GM12878 (cell line): ENCODE results near the gene GAMT. TPM values are rescaled to one million over a fixed set of nuclear protein-coding genes. Genes with fewer than 3 reads are reported as not detected.

ENCODE experiments used
- ASH2L ChIP-seq: fragments of 300-600, 200-600 bp; sonication (generic); IDR thresholded peaks from 2 replicates; pipeline ENCODE4 v1.6.1; 2017; ENCODE audit warnings: low read depth, mild to moderate bottlenecking, borderline replicate concordance
- ATF3 ChIP-seq: IDR thresholded peaks from 2 replicates; pipeline ENCODE4 v1.6.1; 2011; ENCODE audit warnings: low read depth, mild to moderate bottlenecking, low read length, moderate library complexity, borderline replicate concordance; ENCODE audit errors: extremely low read depth
- ATF7 ChIP-seq: fragments of 450-650 bp; IDR thresholded peaks from 2 replicates; pipeline ENCODE4 v1.6.1; 2016; ENCODE audit warnings: low read depth, mild to moderate bottlenecking
- GABPA ChIP-seq: IDR thresholded peaks from 2 replicates; pipeline ENCODE4 v1.6.1; 2014; ENCODE audit warnings: antibody characterized with exemption, low read depth, mild to moderate bottlenecking, inconsistent platforms
- MLLT1 ChIP-seq: fragments of 450-650 bp; IDR thresholded peaks from 2 replicates; pipeline ENCODE4 v1.6.1; 2016; ENCODE audit warnings: mild to moderate bottlenecking
- NFYA ChIP-seq: IDR thresholded peaks from 2 replicates; pipeline ENCODE4 v1.6.1; 2011; ENCODE audit warnings: low read depth, mild to moderate bottlenecking, low read length, improper control_type of control experiment, borderline replicate concordance
- NRF1 ChIP-seq: conservative IDR thresholded peaks from 2 replicates; pipeline ENCODE4 v1.6.1; 2011; ENCODE audit warnings: mild to moderate bottlenecking, low read depth, low read length, improper control_type of control experiment
- PKNOX1 ChIP-seq: fragments of 450-650 bp; IDR thresholded peaks from 2 replicates; pipeline ENCODE4 v1.6.1; 2016; ENCODE audit warnings: mild to moderate bottlenecking
- PML ChIP-seq: IDR thresholded peaks from 2 replicates; pipeline ENCODE4 v1.6.1; 2012; ENCODE audit warnings: low read length, inconsistent platforms
- POLR2AphosphoS5 ChIP-seq: IDR thresholded peaks from 2 replicates; pipeline ENCODE4 v1.6.1; 2011; ENCODE audit warnings: mild to moderate bottlenecking, low read length, inconsistent platforms
- RAD21 ChIP-seq: IDR thresholded peaks from 2 replicates; pipeline ENCODE4 v1.6.1; 2011; ENCODE audit warnings: mild to moderate bottlenecking, low read depth, low read length, moderate library complexity; ENCODE audit not compliant: insufficient read depth
- RB1 ChIP-seq: fragments of 450-650 bp; formaldehyde crosslinking; IDR thresholded peaks from 2 replicates; pipeline ENCODE4 v1.6.1; 2017; ENCODE audit warnings: mild to moderate bottlenecking, borderline replicate concordance
- RFX5 ChIP-seq: IDR thresholded peaks from 2 replicates; pipeline ENCODE4 v1.6.1; 2011; ENCODE audit warnings: low read depth, low read length, improper control_type of control experiment
- SKIL ChIP-seq: fragments of 450-650 bp; IDR thresholded peaks from 2 replicates; pipeline ENCODE4 v1.6.1; 2017; ENCODE audit warnings: mild to moderate bottlenecking, low read depth, inconsistent platforms; ENCODE audit not compliant: poor library complexity, severe bottlenecking
- TARDBP ChIP-seq: IDR thresholded peaks from 2 replicates; pipeline ENCODE4 v1.6.1; 2016; ENCODE audit warnings: borderline replicate concordance
- TCF3 ChIP-seq: IDR thresholded peaks from 2 replicates; pipeline ENCODE4 v1.6.1; 2012; ENCODE audit warnings: low read depth, mild to moderate bottlenecking, low read length, borderline replicate concordance; ENCODE audit not compliant: insufficient read depth
- ZNF207 ChIP-seq: fragments of 450-650 bp; IDR thresholded peaks from 2 replicates; pipeline ENCODE4 v1.6.1; 2014; ENCODE audit warnings: antibody characterized with exemption, mild to moderate bottlenecking, borderline replicate concordance
- ZNF274 ChIP-seq: IDR thresholded peaks from one replicate; pipeline ENCODE4 v1.8.0; 2011; ENCODE audit not compliant: insufficient read length, insufficient read depth
- ZNF592 ChIP-seq: fragments of 450-650 bp; IDR thresholded peaks from 2 replicates; pipeline ENCODE4 v1.6.1; 2017; ENCODE audit warnings: mild to moderate bottlenecking, moderate library complexity
- polyA plus RNA-seq, 11 experiments: library from polyadenylated mRNA; depleted of rRNA in 4 of 11; unstranded in 6 of 11; stranded (reverse) in 5 of 11; fragments of >200 nt; fragmentation: Nextera tagmentation in 4 of 11; fragmentation: Illumina TruSeq in 1 of 11; extraction: Ambion mirVana in 4 of 11; extraction: Trizol in 1 of 11; gene quantifications; 1 replicate in 1 of 11; 2 replicates in 10 of 11; pipeline versions ENCODE4 v1.2.1 to v1.2.3, GENCODE V29; 2011 to 2016; ENCODE audit warnings: inconsistent platforms in 2 of 11, missing spikeins in 2 of 11, low read depth in 1 of 11
- total RNA-seq, 4 experiments: library from RNA; depleted of rRNA in 3 of 4; stranded (reverse); fragments of >200 nt in 3 of 4; fragmentation: Illumina TruSeq in 1 of 4; extraction: Trizol in 1 of 4; gene quantifications; 2 replicates each; pipeline versions ENCODE4 v1.2.1 to v1.2.3, GENCODE V29; 2013 to 2021

Gene GAMT
- total and polyA plus RNA-seq, 10 of the 15 experiments (the other 5 are each of a cell fraction or from before 2014, with no cell fraction given), result 1.6 to 131 (median 38.8) TPM

GRCh38 chr19:1438035-1438932, 36.9 kb upstream of the GAMT start, which contains the start of gene RPS15 (continued):
- TF ChIP-seq ZNF592 (no peak), ATF3 (no peak), ZNF207 (peak; percentile 90), PKNOX1 (peak; percentile 17; the same call in 1 of the 2 replicates), MLLT1 (peak; percentile 84), RFX5 (peak; percentile 61; the same call in 1 of the 2 replicates), POLR2AphosphoS5 (peak; percentile 100), TARDBP (peak; percentile 61; the same call in 1 of the 2 replicates), ZNF274 (no peak), TCF3 (peak; percentile 84; the same call in 1 of the 2 replicates), NRF1 (0 out of 2 replicates have a peak, but pooled peaks have one; percentile 39), ATF7 (no peak), RB1 (peak; percentile 98), SKIL (no peak), ASH2L (0 out of 2 replicates have a peak, but pooled peaks have one; percentile 92), NFYA (no peak), PML (peak; percentile 99), RAD21 (peak; percentile 31; the same call in 1 of the 2 replicates), GABPA (peak; percentile 88)
